Mononuclear cell (primary cell): ENCODE data around the gene ASB9. TPM values are rescaled to one million over a fixed set of nuclear protein-coding genes. Genes with fewer than 3 reads are reported as not detected.
"Not testable (repeated sequence)": the region's sequence is repeated elsewhere in the genome, so short reads cannot be mapped to it uniquely, and the experiment has no call there.

ENCODE experiments used
- H3K27me3 ChIP-seq: 2 replicates; pipeline ENCODE4 v1.6.0; 2011; ENCODE audit warnings: low read length, control low read depth; ENCODE audit not compliant: insufficient read depth
- H3K4me1 ChIP-seq: 2 replicates; pipeline ENCODE4 v1.5.1; 2011; ENCODE audit warnings: mild to moderate bottlenecking, low read length, control low read depth; ENCODE audit not compliant: insufficient read depth
- H3K4me3 ChIP-seq: 2 replicates; pipeline ENCODE4 v1.5.1; 2011; ENCODE audit warnings: mild to moderate bottlenecking, low read length, moderate library complexity
- H3K9me3 ChIP-seq: 2 replicates; pipeline ENCODE4 v1.5.1; 2011; ENCODE audit warnings: low read depth, mild to moderate bottlenecking, control low read depth, low read length
- total RNA-seq: library from RNA; depleted of rRNA; stranded (reverse); fragments of >200 nt; gene quantifications from one replicate; pipeline ENCODE4 v1.2.3, GENCODE V29; 2012

The ASB9 gene
- total RNA-seq, 1 donor = 1.3 TPM

DNA sequence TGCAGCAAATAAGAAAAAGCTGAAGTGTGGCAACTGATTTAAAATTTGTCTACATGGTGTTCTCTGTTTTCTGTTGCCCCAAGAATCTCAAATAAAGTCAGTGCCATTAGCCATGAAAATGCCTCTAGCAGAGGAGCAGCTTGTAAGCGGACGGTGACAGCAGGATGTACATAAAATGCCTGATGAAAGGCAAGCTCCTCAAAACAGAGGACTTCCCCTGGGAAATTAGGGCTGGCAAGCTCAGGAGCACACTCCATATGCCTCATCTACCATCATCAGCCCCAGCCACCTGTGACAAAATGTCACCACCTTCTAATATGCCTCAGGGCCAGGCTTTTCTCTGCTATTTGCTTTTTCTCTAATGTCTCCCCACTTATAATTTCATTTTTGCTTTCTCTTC is 54.5 kb downstream of the ASB9 start:
- Histone ChIP-seq H3K4me3 (no peak overlapping the region), H3K9me3 (no peaks in the 10 kb centered on the region), H3K27me3 (no peaks in the 10 kb centered on the region), H3K4me1 (no peaks in the 10 kb centered on the region)

DNA sequence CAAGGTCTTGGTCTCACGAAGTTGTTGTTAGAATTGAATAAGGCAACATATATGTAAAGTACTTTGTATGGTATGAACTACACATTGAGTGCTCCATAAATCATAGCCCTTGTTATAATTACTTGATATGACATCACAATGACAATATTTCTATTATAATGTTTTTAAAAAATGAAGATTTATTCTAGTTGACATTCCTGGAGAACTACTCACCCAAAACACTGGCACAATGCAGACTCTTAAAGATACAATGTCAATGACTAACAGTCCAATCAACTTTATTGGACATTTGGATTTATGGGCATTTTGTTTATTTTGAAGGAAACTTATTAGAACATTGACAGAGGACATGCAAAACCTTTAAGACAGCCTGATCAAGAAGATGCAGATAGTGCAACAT is 55.3 kb downstream of the ASB9 start:
- Histone ChIP-seq H3K27me3 (no peaks in the 10 kb centered on the region), H3K4me3 (no peak overlapping the region), H3K9me3 (no peaks in the 10 kb centered on the region), H3K4me1 (no peaks in the 10 kb centered on the region)

DNA sequence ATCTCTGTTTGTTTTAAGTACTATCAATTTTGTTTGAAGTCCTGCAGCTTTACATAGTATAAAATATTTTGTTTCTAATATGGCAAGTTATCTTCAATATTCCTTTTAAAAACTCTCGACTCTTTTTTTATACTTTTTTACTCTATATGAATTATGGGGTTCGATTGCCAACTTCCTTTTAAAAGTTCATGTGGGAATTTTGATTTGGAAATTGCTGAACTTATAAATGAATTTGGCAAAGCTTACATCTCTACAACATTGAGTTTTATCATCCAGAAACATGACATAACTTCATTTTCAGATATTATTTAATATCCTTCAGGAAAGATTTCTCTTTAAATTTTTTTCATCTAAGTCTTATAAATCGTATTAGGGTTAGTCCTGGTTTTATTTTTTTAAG is 60.8 kb downstream of the ASB9 start:
- H3K4me3 ChIP-seq = no peak overlapping the region
- H3K4me1 ChIP-seq = no peaks in the 10 kb centered on the region
- H3K27me3 ChIP-seq = no peaks in the 10 kb centered on the region
- H3K9me3 ChIP-seq = no peaks in the 10 kb centered on the region

DNA sequence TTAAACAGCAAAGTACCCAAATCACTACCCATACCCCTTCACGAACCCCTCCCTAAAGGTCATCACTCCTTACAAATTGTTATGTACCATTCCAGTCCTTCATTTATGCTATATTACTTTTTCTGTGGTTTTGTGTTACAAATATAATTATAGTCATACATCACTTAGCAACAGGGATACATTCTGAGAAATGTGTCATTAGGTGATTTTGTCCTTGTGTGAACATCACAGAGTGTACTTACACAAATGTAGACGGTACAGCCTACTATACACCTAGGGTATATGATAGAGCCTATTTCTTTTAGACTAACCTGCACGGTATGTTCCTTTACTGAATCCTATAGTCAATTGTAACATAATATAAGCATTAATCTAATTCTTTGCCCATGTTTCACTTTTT is 61.9 kb downstream of the ASB9 start:
- Histone ChIP-seq H3K4me1 (no peaks in the 10 kb centered on the region), H3K27me3 (no peaks in the 10 kb centered on the region), H3K4me3 (no peak overlapping the region), H3K9me3 (no peaks in the 10 kb centered on the region)

DNA sequence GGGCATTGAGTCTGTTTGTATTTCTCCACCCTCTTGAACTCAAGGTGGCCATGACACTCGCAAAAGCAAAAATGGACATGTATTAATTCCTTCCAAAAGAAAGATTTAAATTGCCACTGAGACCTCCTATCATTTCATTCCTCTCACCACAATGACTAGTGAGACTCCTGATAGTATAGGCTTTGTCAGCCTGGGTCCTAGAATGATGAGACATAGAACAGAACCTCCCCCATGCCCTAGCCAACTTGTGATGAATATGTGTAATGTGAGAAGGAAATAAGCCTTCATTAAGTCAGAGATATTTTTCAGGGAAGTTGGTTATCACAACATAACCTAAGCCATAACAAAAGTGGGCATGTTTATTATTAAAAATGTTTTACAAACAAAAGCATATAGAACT is 62.5 kb downstream of the ASB9 start:
- no peaks in the 10 kb centered on the region for H3K27me3 ChIP-seq
- H3K9me3 ChIP-seq = no peaks in the 10 kb centered on the region
- H3K4me1 ChIP-seq = no peaks in the 10 kb centered on the region
- no peak overlapping the region for H3K4me3 ChIP-seq

DNA sequence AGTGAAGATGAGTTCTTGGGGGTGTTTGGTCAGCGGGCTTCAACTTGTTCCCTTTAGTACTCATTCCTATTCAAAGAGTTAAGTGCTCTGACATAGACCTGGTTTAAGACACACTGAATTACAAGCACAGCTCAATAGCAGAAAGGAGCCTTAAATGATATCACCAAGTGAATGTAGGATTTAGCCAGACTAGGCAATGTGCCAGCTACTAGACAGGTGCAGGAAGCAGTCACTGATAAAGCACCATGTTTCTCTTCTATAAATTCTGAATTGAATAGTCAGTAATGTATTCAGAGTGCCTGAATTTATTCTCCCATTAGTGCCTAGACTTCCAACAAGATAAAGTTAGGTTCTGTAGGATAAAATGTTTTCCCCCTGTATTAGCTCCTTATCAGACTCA is 63.6 kb downstream of the ASB9 start:
- no peak overlapping the region for H3K4me3 ChIP-seq
- H3K27me3 ChIP-seq = no peaks in the 10 kb centered on the region

DNA sequence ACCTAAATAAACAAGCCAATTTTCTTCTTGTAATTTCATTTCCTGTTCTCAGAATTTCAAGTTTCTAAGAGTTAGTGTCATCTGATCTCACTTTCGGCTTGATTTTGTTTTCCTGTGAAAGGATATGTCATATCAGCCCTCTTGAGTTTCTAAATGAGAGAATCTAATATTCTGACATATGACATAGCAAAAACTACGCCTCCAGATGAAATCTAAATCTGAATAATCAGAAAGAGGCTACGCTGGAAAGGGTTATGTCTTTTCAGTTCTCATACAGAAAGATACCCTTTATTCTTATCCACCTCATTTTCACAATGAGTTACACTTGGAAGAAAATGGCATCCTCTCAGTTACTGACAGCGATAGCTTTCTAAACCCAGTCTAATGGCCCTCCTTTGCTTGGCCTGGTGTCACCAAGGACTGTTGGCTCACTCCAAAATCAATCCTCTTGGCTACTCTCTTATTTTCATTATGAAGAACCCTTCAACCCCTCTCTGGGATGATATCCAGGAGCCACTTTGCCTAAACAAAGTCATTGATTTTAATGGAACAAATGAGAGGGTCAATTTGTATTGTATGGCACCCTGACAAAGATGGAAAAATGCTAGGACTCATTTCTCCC is 65.6 kb downstream of the ASB9 start:
- Histone ChIP-seq H3K4me1 (no peaks in the 10 kb centered on the region), H3K4me3 (no peak overlapping the region), H3K27me3 (no peaks in the 10 kb centered on the region), H3K9me3 (no peaks in the 10 kb centered on the region)

More for the DNA sequence above, 63.6 kb downstream of the ASB9 start:
- no peaks in the 10 kb centered on the region for H3K4me1 ChIP-seq
- H3K9me3 ChIP-seq = no peaks in the 10 kb centered on the region

DNA sequence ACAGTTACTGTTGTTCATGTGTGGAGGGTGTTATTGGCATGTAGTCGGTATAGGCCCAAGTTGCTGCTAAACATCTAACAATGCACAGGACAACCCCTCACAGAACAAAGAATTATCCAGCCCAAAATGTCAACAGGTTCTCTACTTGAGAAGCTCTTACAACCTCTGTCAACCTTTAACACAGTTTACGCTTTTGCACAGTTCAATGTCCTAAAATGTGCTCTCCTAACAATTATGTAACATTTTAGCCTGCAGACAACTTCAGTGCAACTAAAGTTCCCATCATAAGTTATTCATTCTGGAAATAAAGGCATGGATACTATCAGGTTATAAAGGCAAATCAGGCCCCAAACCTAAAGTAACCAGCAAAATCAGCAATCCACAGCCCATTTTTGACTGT is 66.2 kb downstream of the ASB9 start:
- H3K27me3 ChIP-seq = no peaks in the 10 kb centered on the region
- H3K4me1 ChIP-seq = no peaks in the 10 kb centered on the region
- H3K9me3 ChIP-seq = no peaks in the 10 kb centered on the region
- H3K4me3 ChIP-seq = no peak overlapping the region

DNA sequence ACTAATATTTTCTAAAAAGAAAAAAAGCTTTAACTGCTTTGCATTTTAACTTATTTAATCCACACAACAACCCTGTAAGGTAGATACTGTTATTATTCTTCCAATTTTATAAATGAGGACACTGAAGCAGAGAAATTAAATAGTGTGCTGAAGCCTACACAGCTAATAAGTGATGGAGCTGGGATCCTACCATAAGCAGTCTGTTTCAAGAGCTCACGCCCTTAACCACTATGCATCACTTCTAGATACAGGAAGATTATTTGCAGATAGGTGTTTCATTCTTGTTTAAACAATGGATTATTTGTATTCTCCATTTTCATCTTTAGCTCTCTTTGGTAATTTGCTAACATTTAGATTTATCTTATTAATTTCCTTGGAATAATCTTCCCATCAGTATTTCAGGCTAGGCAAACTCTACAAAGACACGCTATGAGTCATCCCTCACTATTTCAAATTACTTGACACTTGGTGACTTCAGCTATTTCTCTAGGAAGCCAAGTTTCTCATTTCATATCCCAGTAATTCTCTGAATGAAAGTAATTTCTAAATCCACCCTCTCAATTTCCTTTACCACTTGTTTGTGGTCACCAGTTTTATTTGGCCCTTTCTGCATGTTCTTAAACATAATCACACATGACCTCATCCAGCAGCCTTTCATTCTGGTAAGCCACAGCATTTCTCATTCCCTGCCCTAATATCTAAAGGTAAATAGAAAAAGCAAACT is 67.3 kb downstream of the ASB9 start:
- Histone ChIP-seq H3K27me3 (no peaks in the 10 kb centered on the region), H3K4me1 (no peaks in the 10 kb centered on the region), H3K4me3 (no peak overlapping the region), H3K9me3 (no peaks in the 10 kb centered on the region)

DNA sequence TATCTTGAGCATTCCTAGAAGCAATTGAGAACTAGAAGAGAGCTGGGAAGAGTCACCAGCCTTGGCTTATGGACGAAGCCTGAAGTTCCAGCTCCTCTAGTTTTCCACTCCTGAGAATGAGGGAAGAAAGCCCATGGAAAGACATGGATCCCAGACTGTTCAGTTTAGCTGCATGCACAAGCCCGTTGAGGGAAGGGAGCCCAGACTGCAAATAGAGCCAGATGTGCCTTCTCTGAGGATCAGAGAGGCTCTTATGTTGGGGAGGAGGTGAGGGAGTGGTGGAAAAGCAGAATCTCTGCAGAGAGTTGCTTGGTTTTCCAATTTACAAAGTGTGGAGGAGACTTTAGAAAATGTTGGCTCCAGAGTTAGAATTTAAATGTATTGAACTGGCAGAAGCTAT is 69.0 kb downstream of the ASB9 start:
- no peaks in the 10 kb centered on the region for H3K4me1 ChIP-seq
- no peak overlapping the region for H3K4me3 ChIP-seq
- H3K9me3 ChIP-seq = no peaks in the 10 kb centered on the region
- H3K27me3 ChIP-seq = no peaks in the 10 kb centered on the region

DNA sequence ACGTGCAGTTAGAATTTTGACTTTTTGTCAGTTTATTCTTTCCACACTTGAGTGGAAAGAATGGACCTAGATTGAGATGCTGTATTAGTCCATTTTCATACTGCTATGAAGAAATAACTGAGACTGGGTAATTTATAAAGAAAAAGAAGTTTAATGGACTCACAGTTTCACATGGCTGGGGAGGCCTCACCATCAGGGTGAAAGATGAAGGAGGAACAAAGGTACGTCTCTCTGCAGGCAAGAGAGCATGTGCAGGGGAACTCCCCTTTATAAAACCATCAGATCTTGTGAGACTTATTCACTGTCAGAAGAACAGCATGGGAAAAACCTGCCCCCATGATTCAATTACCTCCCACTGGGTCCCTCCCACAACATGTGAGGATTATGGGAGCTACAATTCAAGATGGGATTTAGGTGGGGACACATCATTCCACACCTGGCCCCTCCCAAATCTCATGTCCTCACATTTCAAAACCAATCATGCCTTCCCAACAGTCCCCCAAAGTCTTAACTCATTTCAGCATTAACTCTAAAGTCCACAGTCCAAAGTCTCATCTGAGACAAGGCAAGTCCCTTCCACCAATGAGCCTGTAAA is 71.2 kb downstream of the ASB9 start:
- H3K27me3 ChIP-seq, H3K4me1 ChIP-seq, H3K9me3 ChIP-seq, H3K4me3 ChIP-seq: not testable (repeated sequence)

DNA sequence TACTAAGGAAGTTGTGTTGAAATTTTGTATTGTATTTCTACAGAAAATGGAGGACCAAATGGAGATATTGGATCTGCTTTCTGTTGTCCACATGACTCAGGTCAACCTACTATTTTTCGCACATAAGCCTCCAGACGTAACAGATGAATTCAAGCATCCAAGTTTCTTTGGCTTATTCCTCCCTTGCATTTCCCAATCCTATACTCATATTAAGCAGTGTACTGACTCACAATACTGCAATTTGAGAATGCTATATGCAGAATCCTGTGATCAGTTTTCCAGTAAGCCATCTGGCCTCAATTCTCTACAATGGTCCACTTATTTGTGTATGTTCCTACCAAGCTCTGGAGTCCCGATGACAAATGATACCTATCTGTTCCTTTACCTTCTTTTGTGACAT is 75.7 kb downstream of the ASB9 start:
- Histone ChIP-seq H3K4me3 (no peak overlapping the region), H3K9me3 (no peaks in the 10 kb centered on the region), H3K27me3 (no peaks in the 10 kb centered on the region), H3K4me1 (no peaks in the 10 kb centered on the region)

Other genes starting within 250 kb of the ASB9 start
- not detected for gene ASB11, start 45.6 kb upstream of the ASB9 start, total RNA-seq
- gene PIGA, start 65.4 kb upstream of the ASB9 start, total RNA-seq = 111 TPM
- not detected for gene VEGFD, start 114.3 kb upstream of the ASB9 start, total RNA-seq
- not detected for gene PIR, start 223.2 kb upstream of the ASB9 start, total RNA-seq
- gene BMX, start 230.7 kb upstream of the ASB9 start, total RNA-seq = 0.10 TPM